Activated effector memory CD4-positive, alpha-beta T cell treated with anti-CD3 and anti-CD28 coated beads, Interleukin-2, amount 50 U/mL, for 16 hours (primary cell): Measurements from ENCODE around the gene XAF1.
"Not testable (repeated sequence)": the region's sequence is repeated elsewhere in the genome, so short reads cannot be mapped to it uniquely, and the experiment has no call there.

Source experiments
- DNase-seq: peaks from one replicate; pipeline ENCODE4 v3.0.0-alpha.2; 2020

XAF1 gene

GRCh38 chr17:6755281-6755680, 565 bp upstream of the XAF1 start:
- no peak for DNase-seq

- DNase-seq = no peak
These were observed 682 bp downstream of the XAF1 start for GRCh38 chr17:6756425-6757031.

GRCh38 chr17:6757747-6758146, 1.9 kb downstream of the XAF1 start:
- no peak for DNase-seq

- DNase-seq = no peak
These were observed 5.9 kb downstream of the XAF1 start for GRCh38 chr17:6761779-6762178.

GRCh38 chr17:6768447-6768846, 12.6 kb downstream of the XAF1 start:
- no peak for DNase-seq

- no peak for DNase-seq
These were observed 16.2 kb downstream of the XAF1 start for GRCh38 chr17:6772016-6772415.

- DNase-seq = not testable (repeated sequence)
These were observed 19.1 kb downstream of the XAF1 start for GRCh38 chr17:6774906-6775305.

GRCh38 chr17:6775871-6776405, 20.1 kb downstream of the XAF1 start, which contains the start of gene FBXO39:
TSS of gene FBXO39 (plus strand) at chr17:6776215. CDS start at chr17:6779869, 3,654 bp downstream.
- no peak for DNase-seq

DNA sequence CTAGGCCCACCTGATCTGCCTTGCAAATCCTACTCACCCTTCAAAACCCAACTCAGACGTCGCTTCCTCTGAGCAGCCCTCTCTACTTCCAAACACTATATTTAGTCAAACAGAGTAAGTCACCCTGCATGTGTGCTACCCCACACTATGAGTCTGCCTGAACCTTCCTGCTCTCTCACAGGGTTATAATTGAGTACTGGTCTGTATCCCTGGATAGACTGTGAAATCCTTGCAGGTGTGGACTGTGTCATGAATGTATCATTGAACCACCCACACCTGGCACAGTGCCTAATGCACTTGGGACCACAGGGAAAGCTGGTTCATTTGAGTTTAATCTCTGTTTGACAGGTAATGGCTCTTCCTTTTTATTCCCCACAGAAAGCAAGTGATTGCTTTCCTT, 23.6 kb downstream of the XAF1 start:
- no peak for DNase-seq

DNA sequence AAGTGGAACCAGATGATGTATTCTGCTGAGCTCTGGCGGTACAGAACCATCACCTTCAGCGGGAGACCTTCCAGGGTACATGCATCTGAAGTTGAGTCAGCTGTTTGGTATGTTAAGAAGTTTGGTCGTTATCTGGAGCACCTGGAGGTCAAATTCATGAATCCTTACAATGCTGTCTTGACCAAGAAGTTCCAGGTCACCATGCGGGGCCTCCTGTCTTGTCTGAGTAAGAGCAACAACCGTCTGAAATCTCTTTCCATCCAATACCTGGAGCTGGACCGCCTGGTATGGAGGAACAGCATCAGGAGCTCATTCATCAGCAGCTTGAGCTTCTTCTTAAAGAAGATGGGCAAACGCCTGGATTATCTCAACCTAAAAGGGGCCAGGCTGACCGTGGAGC, 24.2 kb downstream of the XAF1 start:
- no peak for DNase-seq

DNA sequence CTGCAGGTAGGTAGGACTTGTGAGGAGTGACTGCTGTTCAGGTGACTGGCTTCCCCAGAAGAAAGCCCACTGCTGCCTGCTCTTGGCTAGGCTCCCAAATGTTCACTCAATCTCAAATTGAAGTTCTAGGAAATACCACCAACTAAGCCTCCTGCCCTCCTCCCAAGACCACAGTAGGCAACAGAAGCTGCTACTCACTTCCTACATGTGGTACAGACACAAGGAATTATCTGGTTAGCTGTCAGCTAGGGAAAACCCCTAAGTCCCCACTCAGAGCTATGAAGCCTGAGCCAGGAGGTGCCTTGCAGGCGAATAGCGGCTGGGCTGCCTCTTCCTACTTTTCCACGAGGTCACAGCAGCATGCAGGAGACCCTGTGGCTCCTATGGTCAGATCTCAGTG, 25.0 kb downstream of the XAF1 start:
- DNase-seq = no peak

DNA sequence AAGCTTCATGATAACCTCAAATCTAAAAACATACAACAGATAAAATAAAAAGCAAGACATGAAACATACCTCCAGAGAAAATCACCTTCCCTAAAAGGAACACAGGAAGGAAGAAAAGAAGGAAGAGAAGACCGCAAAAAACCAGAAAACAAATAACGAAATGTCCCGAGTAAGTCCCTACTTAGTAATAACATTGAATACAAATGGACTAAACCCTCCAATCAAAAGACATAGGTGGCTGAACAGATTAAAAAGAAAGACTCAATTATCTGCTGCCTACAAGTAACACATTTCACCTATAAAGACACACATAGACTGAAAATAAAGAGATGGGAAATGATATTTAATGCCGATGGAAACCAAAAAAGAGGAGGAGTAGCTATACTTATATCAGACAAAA, 26.4 kb downstream of the XAF1 start:
- no peak for DNase-seq

- no peak for DNase-seq
These were observed 30.8 kb downstream of the XAF1 start for GRCh38 chr17:6786618-6787017.

GRCh38 chr17:6787081-6787693, 31.3 kb downstream of the XAF1 start:
- no peak for DNase-seq

DNA sequence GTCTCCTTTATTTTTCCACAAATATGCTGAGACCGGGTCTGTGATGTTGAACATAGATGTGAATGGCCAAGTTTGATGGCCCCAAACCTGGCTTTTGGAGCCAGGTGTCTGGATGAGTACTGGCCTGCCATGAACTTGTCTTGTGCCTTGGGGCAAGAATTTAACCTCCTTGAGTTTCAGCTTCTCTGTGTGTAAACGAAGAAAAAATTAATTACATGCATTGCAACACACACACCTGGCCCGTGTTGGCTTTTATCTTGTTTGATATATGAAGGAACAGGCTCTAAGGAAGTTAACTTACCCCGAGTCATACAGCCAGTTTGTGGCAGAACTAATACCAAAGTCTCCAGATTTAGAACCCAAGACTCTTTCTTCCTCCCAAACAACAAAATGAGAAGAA, 33.3 kb downstream of the XAF1 start:
- DNase-seq = no peak

DNA sequence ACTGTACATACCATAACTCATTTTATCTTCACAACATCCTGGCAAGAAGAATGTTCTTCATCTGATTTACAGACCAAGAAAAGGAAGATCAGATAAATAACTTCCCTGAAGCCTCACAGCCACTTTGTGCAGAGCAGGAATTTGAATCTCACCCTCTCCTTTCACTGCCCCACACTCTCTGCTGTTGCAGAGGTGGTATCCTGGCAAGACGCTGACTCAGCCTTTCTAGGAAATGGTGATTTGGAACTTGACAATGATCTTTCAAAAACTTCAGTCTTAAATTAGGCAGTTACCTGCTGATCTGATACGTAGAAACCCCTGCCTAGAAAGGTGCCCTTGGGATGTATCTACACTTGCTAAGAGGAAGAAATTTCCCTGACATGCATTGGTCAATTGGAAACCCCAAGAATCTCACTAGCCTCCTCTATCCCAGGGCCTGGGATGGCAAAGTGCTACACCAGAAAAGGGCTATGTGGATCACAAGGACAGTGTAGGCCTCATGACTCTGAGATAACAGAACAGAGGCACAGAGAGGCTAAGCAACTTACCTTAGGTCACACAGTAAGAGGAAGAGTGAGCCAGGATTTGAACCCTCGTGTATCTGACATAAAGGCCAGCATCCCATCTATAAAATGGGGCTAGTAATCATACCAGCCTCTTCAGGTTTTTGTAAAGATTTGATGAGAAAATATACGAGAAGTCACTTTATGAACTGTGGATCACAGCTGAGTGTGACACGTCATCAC, 38.1 kb downstream of the XAF1 start:
- DNase-seq = no peak

DNA sequence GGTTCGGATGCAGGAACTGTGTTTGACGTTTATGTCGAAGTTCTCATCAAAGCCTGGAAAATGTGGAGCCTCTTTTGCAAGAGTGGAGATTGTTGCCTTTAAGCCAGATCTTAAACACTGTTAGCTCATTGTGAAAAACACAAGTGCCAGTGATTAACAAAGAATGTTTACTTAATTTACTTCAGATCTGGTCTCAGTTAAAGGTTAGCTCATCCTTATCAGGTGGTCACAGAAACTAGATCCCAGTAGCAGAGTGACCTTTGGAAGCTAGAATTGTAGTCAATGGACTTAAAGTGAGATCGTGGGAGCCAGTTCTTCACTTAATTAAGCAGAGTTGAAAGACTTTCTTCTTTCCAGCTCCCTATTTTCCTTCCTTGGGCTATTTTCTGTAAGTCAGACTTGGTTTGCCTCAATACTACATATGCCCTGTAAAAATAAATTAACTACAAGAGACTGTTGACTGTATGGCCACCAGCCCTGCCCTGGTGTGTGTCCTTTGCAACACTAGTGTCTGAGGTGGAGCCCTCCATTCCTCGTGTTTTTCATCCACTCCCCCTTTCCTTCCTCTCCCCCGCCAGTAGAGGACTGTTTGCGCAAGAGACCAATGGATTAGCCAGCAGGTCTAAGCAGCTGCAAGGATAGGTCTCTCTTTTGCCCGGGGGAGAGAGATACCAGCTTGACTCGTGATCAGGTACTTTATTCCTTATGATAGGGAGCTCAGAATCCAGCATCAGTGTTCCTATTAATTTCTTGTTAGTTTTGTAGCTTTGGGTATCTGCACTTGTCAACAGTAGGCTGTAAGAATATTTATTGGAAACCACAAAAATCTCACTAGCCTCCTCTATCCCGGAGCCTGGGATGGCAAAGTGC, 40.4 kb downstream of the XAF1 start:
- DNase-seq = no peak

DNA sequence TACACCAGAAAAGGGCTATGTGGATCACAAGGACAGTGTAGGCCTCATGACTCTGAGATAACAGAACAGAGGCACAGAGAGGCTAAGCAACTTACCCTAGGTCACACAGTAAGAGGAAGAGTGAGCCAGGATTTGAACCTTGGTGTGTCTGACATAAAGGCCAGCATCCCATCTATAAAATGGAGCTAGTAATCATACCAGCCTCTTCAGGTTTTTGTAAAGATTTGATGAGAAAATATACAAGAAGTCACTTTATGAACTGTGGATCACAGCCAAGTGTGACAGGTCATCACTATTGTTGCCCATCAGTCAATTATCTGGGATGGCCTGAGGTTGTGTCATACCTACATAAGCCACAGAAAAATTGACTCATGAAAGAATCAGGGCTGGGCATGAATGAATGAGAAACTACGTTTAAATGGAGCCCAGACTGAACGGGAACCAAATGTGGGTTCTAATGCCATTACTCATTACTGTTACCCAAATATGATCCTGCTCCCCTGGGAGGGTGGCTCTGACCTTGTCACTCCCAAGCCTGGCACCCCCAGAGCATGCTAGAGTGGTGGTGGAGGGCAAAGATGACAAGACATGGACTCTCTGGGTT, 41.1 kb downstream of the XAF1 start:
- no peak for DNase-seq

DNA sequence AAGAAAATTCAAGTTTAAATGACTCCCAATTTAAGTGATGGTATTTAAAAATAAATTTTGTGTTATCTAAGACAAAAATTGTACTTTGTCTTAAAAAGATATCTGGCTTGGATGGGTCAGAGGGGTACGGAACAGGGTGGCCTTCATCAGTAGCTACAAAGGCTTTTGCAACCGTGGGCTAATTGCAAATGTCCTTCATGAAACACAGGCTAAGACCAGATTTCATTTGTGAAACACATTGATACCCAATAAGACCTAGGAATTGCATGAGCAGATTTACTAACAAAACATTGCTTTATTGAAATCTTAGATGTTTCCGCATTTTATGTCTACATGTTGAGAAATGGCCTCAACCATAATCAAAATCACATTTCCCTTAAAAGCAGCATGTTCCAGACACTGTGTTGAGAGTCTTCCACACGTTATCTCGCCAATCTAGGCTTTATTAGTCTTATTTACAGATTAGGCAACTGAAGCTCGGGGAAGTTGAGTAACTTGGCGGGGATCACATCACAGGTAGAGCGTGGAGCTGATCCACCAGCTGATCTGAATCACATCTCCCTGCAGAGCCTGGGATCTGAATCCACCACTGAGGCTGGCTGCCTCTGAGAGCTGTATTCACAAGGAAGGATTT, 42.0 kb downstream of the XAF1 start:
- DNase-seq = no peak

- no peak for DNase-seq
These were observed 43.9 kb downstream of the XAF1 start for GRCh38 chr17:6799738-6800137.

DNA sequence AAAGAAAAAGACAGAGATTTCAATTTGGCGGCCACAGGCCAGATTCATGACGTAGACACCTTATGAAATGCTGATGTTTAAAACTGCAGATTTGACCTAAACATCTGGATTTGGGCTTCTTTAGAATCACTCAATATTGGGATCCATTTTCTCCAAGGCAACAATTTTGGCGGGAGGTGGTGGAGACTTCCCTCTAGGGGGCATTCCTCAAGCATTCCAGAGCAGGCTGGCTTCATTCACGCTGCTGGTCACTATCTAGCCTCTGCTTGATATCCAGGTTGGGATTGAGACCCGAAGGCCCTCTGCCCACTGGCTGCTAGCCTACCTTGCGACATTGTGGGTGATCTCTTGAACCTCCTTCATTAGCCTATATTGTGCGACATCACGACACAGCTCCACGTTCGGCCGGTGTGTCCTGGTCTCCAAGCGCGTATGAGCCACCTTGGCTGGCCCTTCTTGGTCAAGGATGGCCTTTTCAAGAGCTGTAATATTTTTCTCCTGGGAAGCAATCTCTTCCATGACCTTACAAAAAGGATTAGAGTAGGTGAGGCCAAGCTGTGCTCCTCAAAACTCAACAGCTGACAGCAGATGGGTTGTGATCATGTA, 44.7 kb downstream of the XAF1 start:
- DNase-seq = peak; percentile 67

DNA sequence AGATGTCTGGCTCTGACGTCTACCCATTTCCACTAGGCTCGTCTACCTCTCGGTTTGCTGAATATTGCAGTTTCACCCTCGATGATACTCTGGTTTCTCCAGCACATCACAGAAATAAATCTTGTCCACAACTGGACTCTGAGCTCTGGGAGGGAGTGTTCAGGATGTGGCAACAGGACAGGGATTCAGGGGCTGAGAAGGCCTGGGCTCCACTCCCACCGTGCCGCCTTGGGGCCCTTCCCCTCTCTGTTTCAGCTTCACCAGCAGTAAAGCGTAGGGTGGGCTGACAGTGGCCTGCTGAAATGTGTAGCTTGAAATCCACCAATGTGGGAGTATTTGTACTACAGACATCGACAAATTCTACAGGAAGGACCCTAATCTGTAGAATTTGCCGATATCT, 55.7 kb downstream of the XAF1 start:
- no peak for DNase-seq
